Mucosa of descending colon (tissue), 3 donors: ENCODE data around the gene DYNLT4. TPM values are rescaled to one million over a fixed set of nuclear protein-coding genes. Genes with fewer than 3 reads are reported as not detected.
"Not testable (repeated sequence)": the region's sequence is repeated elsewhere in the genome, so short reads cannot be mapped to it uniquely, and the experiment has no call there.

ENCODE experiments used
- ATAC-seq: fragments of 200-7000 bp; cut with Tn5 transposase; one replicate; pipeline ENCODE4 v1.9.1; 2020; ENCODE audit warnings: mild to moderate bottlenecking, moderate library complexity
- DNase-seq, 3 donors: peaks; one replicate each; pipeline ENCODE4 v3.0.0-alpha.2; 2020
- H3K36me3 ChIP-seq: fragments of 200-600 bp; one replicate; pipeline ENCODE4 v1.8.0; 2021; ENCODE audit warnings: low read depth, mild to moderate bottlenecking
- H3K4me1 ChIP-seq: fragments of 200-600 bp; one replicate; pipeline ENCODE4 v1.8.0; 2021; ENCODE audit warnings: low read depth, mild to moderate bottlenecking
- H3K4me3 ChIP-seq: fragments of 200-600 bp; one replicate; pipeline ENCODE4 v1.8.0; 2021; ENCODE audit warnings: mild to moderate bottlenecking
- H3K9me3 ChIP-seq: fragments of 200-600 bp; one replicate; pipeline ENCODE4 v1.8.0; 2021; ENCODE audit warnings: mild to moderate bottlenecking
- CTCF ChIP-seq: fragments of 200-600 bp; IDR thresholded peaks from one replicate; pipeline ENCODE4 v1.8.0; 2022; ENCODE audit warnings: antibody characterized with exemption, mild to moderate bottlenecking
- intact Hi-C, 2 donors: fragments of 100-400 bp; cut with DNase I in 1 of 2; cut with micrococcal nuclease in 1 of 2; formaldehyde crosslinking; loops; one replicate each; pipeline versions ENCODE4 v1.11.0 to v1.11.1; 2022; cut with DNase I, micrococcal nuclease
- total RNA-seq, 3 donors: library from RNA; stranded (reverse); fragmentation: NEBNext Ultra II Directional in 2 of 3; extraction: Animal tissue kit (Norgen Biotek cat#: 25700) in 2 of 3; gene quantifications; one replicate each; pipeline versions ENCODE4 v1.2.1 to v1.2.4, GENCODE V29; 2021 to 2023
- donor health status: DM: no; HTN: no; CAD: no; lungs with moderate emphysema.
- donor health status: DM: no; HTN: no; CAD: no.
- donor health status: DM: no; HTN: yes; CAD: no.

The DYNLT4 gene
- total RNA-seq, 3 donors from 2014 or later, result 0.67 to 1.6 TPM; not detected in 1

GRCh38 chr1:44775078-44775929, 31.8 kb downstream of the DYNLT4 start, which contains the start of gene RPS8:
Gene RPS8 (plus strand): TSS chr1:44775540. CDS start chr1:44775597, 57 bp downstream.
- intact Hi-C loops, result no loop called here

GRCh38 chr1:44766421-44766820, 40.7 kb downstream of the DYNLT4 start:
- H3K36me3 ChIP-seq, ATAC-seq, H3K9me3 ChIP-seq, intact Hi-C loops, DNase-seq, H3K4me1 ChIP-seq, H3K4me3 ChIP-seq: not testable (repeated sequence)

More at GRCh38 chr1:44775078-44775929, 31.8 kb downstream of the DYNLT4 start, which contains the start of gene RPS8:
- Histone ChIP-seq H3K4me3 (peak within 1 kb of the TSS; percentile 88), H3K4me1 (peaks cover 19% of the 10 kb centered on the region), H3K9me3 (no peaks in the 10 kb centered on the region), H3K36me3 (no peaks in the 10 kb centered on the region)
- no peak for TF ChIP-seq CTCF
- ATAC-seq (peak; percentile 94), DNase-seq (peak; percentile 92 to 97 (median 93))

GRCh38 chr1:44760876-44761275, 46.3 kb downstream of the DYNLT4 start:
- Histone ChIP-seq H3K36me3 (no peaks in the 10 kb centered on the region), H3K9me3 (no peaks in the 10 kb centered on the region), H3K4me3 (no peak overlapping the region), H3K4me1 (no peaks in the 10 kb centered on the region)
- ATAC-seq (no peak), DNase-seq (no peak)
- intact Hi-C loops, result no loop called here
- TF ChIP-seq CTCF, result no peak

- Histone ChIP-seq H3K4me1 (no peaks in the 10 kb centered on the region), H3K36me3 (no peaks in the 10 kb centered on the region), H3K9me3 (no peaks in the 10 kb centered on the region), H3K4me3 (no peak overlapping the region)
- intact Hi-C loops, result no loop called here
- no peak for TF ChIP-seq CTCF
- DNase-seq (no peak), ATAC-seq (no peak)
Measured at GRCh38 chr1:44759077-44759476, 48.1 kb downstream of the DYNLT4 start.

- no peaks in the 10 kb centered on the region for H3K9me3 ChIP-seq
- DNase-seq (no peak), ATAC-seq (no peak)
- intact Hi-C loops, result no loop called here
- no peak for TF ChIP-seq CTCF
- H3K4me3 ChIP-seq, result no peak overlapping the region
- no peaks in the 10 kb centered on the region for H3K36me3 ChIP-seq
- H3K4me1 ChIP-seq, result no peaks in the 10 kb centered on the region
Measured at GRCh38 chr1:44757420-44757819, 49.7 kb downstream of the DYNLT4 start.

Other genes with a start within 250 kb of the DYNLT4 start
- 10 to 100 TPM; 19.3 to 46.0 (median 36.6) TPM for gene TMEM53, start 132.9 kb downstream of the DYNLT4 start, total RNA-seq
- gene ARMH1, start 132.6 kb downstream of the DYNLT4 start, total RNA-seq, result 1 to 10 TPM; 1.7 to 4.1 (median 2.3) TPM
- gene RNU5D-1, start 76.2 kb downstream of the DYNLT4 start, total RNA-seq, result 10 to 100 TPM in 1 of 3 donors, not detected in 2; 15.9 TPM
- gene KIF2C, start 67.5 kb downstream of the DYNLT4 start, total RNA-seq, result 10 to 100 TPM in 1 of 3 donors, 1 to 10 TPM in 2; 2.7 to 15.0 (median 4.1) TPM
- gene RPS8, start 31.8 kb downstream of the DYNLT4 start, total RNA-seq, result 1,000 to 10,000 TPM; 1,308 to 1,364 (median 1,337) TPM
- gene BEST4, start 19.2 kb downstream of the DYNLT4 start, total RNA-seq, result 100 to 1,000 TPM in 1 of 3 donors, 10 to 100 TPM in 2; 35.1 to 179 (median 94.0) TPM
- gene PLK3, start 7.0 kb downstream of the DYNLT4 start, total RNA-seq, result 10 to 100 TPM in 2 of 3 donors, 1 to 10 TPM in 1; 6.4 to 14.5 (median 12.0) TPM
- 1 to 10 TPM; 2.8 to 4.4 (median 3.2) TPM for gene BTBD19, start 1.2 kb upstream of the DYNLT4 start, total RNA-seq
- gene PTCH2, start 35.9 kb upstream of the DYNLT4 start, total RNA-seq, result 1 to 10 TPM in 1 of 3 donors, under 1 TPM in 2; 0.39 to 2.7 (median 0.64) TPM
- 10 to 100 TPM; 11.1 to 19.8 (median 15.7) TPM for gene EIF2B3, start 179.2 kb upstream of the DYNLT4 start, total RNA-seq
- gene HECTD3, start 204.0 kb upstream of the DYNLT4 start, total RNA-seq, result 100 to 1,000 TPM in 2 of 3 donors, 10 to 100 TPM in 1; 78.0 to 143 (median 108) TPM
- gene UROD, start 204.9 kb upstream of the DYNLT4 start, total RNA-seq, result 10 to 100 TPM; 44.8 to 69.8 (median 51.3) TPM